Measurements from ENCODE around the gene HOXD10. TPM values are rescaled to one million over a fixed set of nuclear protein-coding genes. Genes with fewer than 3 reads are reported as not detected.

The HOXD10 gene
- total RNA-seq, 1 donor from 2014 or later, result not detected

DNA sequence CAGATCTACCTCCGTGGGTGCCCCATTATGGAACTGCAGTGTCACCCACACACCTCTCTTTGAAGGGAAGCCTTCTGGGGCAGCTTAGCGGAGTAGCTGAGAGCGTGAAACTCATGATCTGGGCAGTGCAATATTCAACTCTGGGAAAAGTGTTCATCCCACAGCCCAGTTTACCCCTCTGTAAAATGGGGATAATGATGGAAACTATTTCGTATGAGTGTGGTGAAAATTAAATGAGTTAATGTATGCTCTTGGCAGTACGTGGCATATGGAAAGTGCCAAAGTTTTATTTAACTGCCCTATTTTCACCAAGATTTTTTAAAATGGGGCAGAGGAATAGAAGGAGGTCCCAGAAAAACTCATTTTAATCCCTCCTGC is 44.3 kb upstream of the HOXD10 start:
- Mint-ChIP-seq H3K4me3 (no peak overlapping the region), H3K9me3 (no peaks in the 10 kb centered on the region), H3K27me3 (peaks cover 79% of the 10 kb centered on the region), H3K27ac (no peak overlapping the region), H3K36me3 (ENCODE audit: low read depth) (no peaks in the 10 kb centered on the region), H3K4me1 (peaks cover 3% of the 10 kb centered on the region)
- TF ChIP-seq, protein P1, sequence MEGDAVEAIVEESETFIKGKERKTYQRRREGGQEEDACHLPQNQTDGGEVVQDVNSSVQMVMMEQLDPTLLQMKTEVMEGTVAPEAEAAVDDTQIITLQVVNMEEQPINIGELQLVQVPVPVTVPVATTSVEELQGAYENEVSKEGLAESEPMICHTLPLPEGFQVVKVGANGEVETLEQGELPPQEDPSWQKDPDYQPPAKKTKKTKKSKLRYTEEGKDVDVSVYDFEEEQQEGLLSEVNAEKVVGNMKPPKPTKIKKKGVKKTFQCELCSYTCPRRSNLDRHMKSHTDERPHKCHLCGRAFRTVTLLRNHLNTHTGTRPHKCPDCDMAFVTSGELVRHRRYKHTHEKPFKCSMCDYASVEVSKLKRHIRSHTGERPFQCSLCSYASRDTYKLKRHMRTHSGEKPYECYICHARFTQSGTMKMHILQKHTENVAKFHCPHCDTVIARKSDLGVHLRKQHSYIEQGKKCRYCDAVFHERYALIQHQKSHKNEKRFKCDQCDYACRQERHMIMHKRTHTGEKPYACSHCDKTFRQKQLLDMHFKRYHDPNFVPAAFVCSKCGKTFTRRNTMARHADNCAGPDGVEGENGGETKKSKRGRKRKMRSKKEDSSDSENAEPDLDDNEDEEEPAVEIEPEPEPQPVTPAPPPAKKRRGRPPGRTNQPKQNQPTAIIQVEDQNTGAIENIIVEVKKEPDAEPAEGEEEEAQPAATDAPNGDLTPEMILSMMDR (IDR thresholded peaks at IDR 0.05), result no peak
- no peak for ATAC-seq (ENCODE audit: low read depth)
- no peak for DNase-seq
- POLR2A ChIA-PET, result no interaction called here
- intact Hi-C loops (cut with micrococcal nuclease), result no loop called here
- CTCF ChIA-PET, result no interaction called here

DNA sequence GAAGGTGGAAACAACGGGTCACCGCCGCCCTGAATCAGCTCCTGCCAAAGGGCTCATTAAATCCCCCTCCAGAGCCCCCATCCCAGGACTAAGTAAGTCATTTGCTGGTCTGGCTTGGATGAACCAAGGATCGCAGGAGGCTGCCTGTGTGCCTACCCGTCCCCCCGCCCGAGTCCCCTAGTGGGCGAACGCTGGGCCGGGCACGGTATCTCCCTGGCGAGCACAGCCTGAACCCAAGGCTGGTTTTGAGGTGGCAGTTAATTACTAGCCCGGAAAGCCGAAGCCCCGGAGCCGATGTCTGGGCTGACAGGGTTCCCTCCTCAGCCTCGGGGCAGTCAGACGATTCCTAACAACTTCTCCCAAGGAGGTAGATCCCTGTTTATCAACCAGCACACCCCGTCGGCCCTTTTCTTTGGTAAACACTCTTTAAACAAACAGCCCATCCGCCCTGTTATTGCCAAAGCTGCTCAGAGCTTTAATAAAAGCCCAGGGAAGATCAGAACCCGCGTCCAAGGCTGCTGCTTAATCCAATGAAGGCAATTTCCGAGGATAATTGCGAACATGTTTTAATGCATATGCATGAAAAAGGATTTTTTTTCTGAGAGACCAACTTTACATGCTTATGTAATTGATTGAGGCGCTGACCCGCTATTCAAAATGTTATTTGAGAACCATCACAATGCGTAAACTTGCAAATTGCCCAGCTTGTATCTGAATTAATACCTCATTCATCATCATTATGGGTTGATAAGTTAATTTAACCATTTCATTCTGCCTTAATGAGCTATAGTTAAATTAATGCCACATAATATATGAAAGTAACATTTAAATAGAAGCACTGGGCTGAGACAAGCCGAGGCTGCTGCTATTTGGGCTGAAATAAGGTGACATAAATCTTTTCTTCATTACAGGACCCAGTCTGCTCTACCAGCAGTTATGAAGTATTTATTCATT is 43.4 kb upstream of the HOXD10 start:
- Mint-ChIP-seq H3K36me3 (ENCODE audit: low read depth) (no peaks in the 10 kb centered on the region), H3K9me3 (no peaks in the 10 kb centered on the region), H3K4me3 (no peak overlapping the region), H3K4me1 (no peaks in the 10 kb centered on the region), H3K27me3 (peaks cover 73% of the 10 kb centered on the region), H3K27ac (no peak overlapping the region)
- ATAC-seq (ENCODE audit: low read depth) (no peak), DNase-seq (no peak)
- ChIA-PET POLR2A (no interaction called here), CTCF (no interaction called here)
- intact Hi-C loops (cut with micrococcal nuclease), result no loop called here
- TF ChIP-seq, protein P1 (IDR thresholded peaks at IDR 0.05), result no peak

DNA sequence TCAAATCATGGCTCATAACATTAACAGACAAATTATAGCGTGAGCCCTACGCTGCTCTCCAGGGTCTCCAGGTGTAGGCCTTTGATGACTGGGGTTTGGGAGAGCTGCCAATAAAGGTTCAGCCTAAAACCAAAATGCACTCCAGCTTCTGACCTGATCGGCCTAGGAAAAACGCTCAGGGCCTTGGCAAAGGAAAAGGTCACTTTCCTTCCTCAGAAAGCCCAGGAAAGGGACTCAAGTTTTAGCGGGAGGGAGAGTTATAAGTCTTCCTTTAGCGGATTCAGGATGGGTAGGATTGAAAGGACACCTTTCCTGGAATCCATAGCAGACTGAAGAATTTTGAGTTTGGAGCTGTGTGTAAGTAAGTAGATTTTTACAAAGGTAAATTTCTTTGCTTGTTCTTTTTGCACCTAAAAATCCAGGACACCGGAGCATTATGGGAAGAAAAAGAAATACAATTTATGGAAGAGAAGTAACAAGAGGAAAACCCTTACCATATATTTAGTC is 41.6 kb upstream of the HOXD10 start:
- no peak overlapping the region for H3K27ac Mint-ChIP-seq
- peaks cover 2% of the 10 kb centered on the region for H3K9me3 Mint-ChIP-seq
- CTCF ChIA-PET, result interaction anchor here (1.1 kb wide), 1 partner anchor 53 kb away, joined by 3 read pairs; no protein-coding TSS in a partner anchor

DNA sequence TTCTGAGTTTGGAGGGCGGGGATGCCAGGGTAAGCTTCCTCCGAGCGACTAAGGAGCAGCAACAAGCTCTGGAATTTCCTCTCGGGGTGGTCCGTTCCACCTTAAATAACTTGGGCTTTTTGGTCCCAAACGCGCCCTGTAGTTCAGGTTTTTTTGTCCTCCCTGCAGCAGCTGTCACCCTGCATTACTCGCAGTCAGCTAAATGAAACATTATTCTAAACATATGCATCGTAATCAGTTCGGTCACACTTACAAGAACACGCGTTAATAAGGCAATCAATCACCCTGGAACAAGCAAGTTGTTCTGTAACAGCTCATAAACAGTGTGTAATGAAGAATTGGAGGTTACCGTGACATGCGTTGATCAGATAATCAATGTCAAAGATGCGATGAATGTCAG is 41.1 kb upstream of the HOXD10 start:
- POLR2A ChIA-PET, result no interaction called here
- ATAC-seq (ENCODE audit: low read depth) (no peak), DNase-seq (no peak)
- H3K9me3 Mint-ChIP-seq, result peaks cover 2% of the 10 kb centered on the region
- H3K36me3 Mint-ChIP-seq (ENCODE audit: low read depth), result peaks cover 5% of the 10 kb centered on the region
- H3K27ac Mint-ChIP-seq, result no peak overlapping the region
- peaks cover 7% of the 10 kb centered on the region for H3K4me1 Mint-ChIP-seq
- no peak overlapping the region for H3K4me3 Mint-ChIP-seq
- intact Hi-C loops (cut with micrococcal nuclease), result loop anchor here (5.0 kb wide), 1 partner anchor 1738 kb away; no protein-coding TSS in a partner anchor
- TF ChIP-seq, protein P1 (IDR thresholded peaks at IDR 0.05), result no peak
- H3K27me3 Mint-ChIP-seq, result peaks cover 64% of the 10 kb centered on the region
- CTCF ChIA-PET, result interaction anchor here (1.1 kb wide), 1 partner anchor 53 kb away, joined by 3 read pairs; no protein-coding TSS in a partner anchor

More for the DNA sequence above, 41.6 kb upstream of the HOXD10 start:
- Mint-ChIP-seq H3K4me1 (peaks cover 7% of the 10 kb centered on the region), H3K4me3 (no peak overlapping the region), H3K36me3 (ENCODE audit: low read depth) (peaks cover 5% of the 10 kb centered on the region), H3K27me3 (peaks cover 69% of the 10 kb centered on the region)
- POLR2A ChIA-PET, result no interaction called here
- intact Hi-C loops (cut with micrococcal nuclease), result loop anchor here (5.0 kb wide), 1 partner anchor 1738 kb away; no protein-coding TSS in a partner anchor
- TF ChIP-seq, protein P1 (IDR thresholded peaks at IDR 0.05), result no peak
- ATAC-seq (ENCODE audit: low read depth) (no peak), DNase-seq (no peak)

DNA sequence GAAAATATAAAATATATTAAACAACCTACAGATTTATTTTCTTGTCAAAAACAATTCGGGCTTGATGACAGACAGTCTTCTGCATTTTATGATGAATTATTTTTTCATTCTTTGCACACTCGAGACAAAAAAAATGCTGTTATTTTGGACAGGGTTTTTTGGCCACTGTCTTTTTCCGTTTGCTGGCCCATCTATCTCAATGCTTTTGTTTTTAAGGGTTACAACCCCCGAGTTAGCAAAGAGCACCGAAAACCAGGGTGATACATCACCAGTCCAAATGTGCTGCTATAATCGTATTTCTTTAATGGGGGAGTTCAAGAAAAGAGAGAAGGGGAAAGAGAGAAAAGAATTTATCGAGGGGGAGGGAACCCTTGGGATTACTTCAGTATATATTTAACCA is 40.5 kb upstream of the HOXD10 start:
- H3K4me3 Mint-ChIP-seq, result no peak overlapping the region
- DNase-seq (no peak), ATAC-seq (ENCODE audit: low read depth) (no peak)
- POLR2A ChIA-PET, result no interaction called here
- intact Hi-C loops (cut with micrococcal nuclease), result loop anchor here (5.0 kb wide), 1 partner anchor 1739 kb away; no protein-coding TSS in a partner anchor
- no peak overlapping the region for H3K27ac Mint-ChIP-seq
- TF ChIP-seq, protein P1 (IDR thresholded peaks at IDR 0.05), result no peak
- CTCF ChIA-PET, result no interaction called here
- H3K9me3 Mint-ChIP-seq, result peaks cover 2% of the 10 kb centered on the region
- peaks cover 5% of the 10 kb centered on the region for H3K36me3 Mint-ChIP-seq (ENCODE audit: low read depth)
- peaks cover 7% of the 10 kb centered on the region for H3K4me1 Mint-ChIP-seq
- peaks cover 63% of the 10 kb centered on the region for H3K27me3 Mint-ChIP-seq
